ENCODE data around the gene ZRSR2.
"Not testable (repeated sequence)": the region's sequence is repeated elsewhere in the genome, so short reads cannot be mapped to it uniquely, and the experiment has no call there.

Gene ZRSR2

GRCh38 chrX:15822922-15823321, 32.6 kb downstream of the ZRSR2 start:
- no peaks in the 10 kb centered on the region for H3K36me3 ChIP-seq (ENCODE audit: low read depth)
- no peak for ATAC-seq (ENCODE audit: low read depth)

GRCh38 chrX:15825936-15826335, 35.7 kb downstream of the ZRSR2 start:
- no peaks in the 10 kb centered on the region for H3K9me3 ChIP-seq (ENCODE audit: severe bottlenecking)
- H3K27me3 ChIP-seq (ENCODE audit: insufficient read depth, poor library complexity, severe bottlenecking): no peaks in the 10 kb centered on the region
- no peaks in the 10 kb centered on the region for H3K36me3 ChIP-seq (ENCODE audit: low read depth)
- no peak for TF ChIP-seq CTCF (IDR thresholded peaks at IDR 0.05; ENCODE audit: poor library complexity, severe bottlenecking)
- H3K4me3 ChIP-seq (ENCODE audit: severe bottlenecking): no peak overlapping the region
- DNase-seq (ENCODE audit: low spot score) (no peak), ATAC-seq (ENCODE audit: low read depth) (no peak)
- no peak overlapping the region for H3K27ac ChIP-seq (ENCODE audit: poor library complexity, severe bottlenecking)
- H3K4me1 ChIP-seq (ENCODE audit: insufficient read depth, poor library complexity, severe bottlenecking): no peaks in the 10 kb centered on the region

More at GRCh38 chrX:15822922-15823321, 32.6 kb downstream of the ZRSR2 start:
- no peak for DNase-seq (ENCODE audit: low spot score)
- H3K4me3 ChIP-seq (ENCODE audit: severe bottlenecking): no peak overlapping the region
- TF ChIP-seq CTCF (IDR thresholded peaks at IDR 0.05; ENCODE audit: poor library complexity, severe bottlenecking): no peak
- no peaks in the 10 kb centered on the region for H3K9me3 ChIP-seq (ENCODE audit: severe bottlenecking)
- no peaks in the 10 kb centered on the region for H3K27me3 ChIP-seq (ENCODE audit: insufficient read depth, poor library complexity, severe bottlenecking)
- no peaks in the 10 kb centered on the region for H3K4me1 ChIP-seq (ENCODE audit: insufficient read depth, poor library complexity, severe bottlenecking)
- no peak overlapping the region for H3K27ac ChIP-seq (ENCODE audit: poor library complexity, severe bottlenecking)

GRCh38 chrX:15829217-15829616, 38.9 kb downstream of the ZRSR2 start:
- no peaks in the 10 kb centered on the region for H3K9me3 ChIP-seq (ENCODE audit: severe bottlenecking)
- H3K36me3 ChIP-seq (ENCODE audit: low read depth): no peaks in the 10 kb centered on the region
- no peaks in the 10 kb centered on the region for H3K27me3 ChIP-seq (ENCODE audit: insufficient read depth, poor library complexity, severe bottlenecking)
- H3K27ac ChIP-seq (ENCODE audit: poor library complexity, severe bottlenecking): no peak overlapping the region
- no peak overlapping the region for H3K4me3 ChIP-seq (ENCODE audit: severe bottlenecking)
- DNase-seq (ENCODE audit: low spot score) (no peak), ATAC-seq (ENCODE audit: low read depth) (no peak)
- TF ChIP-seq CTCF (IDR thresholded peaks at IDR 0.05; ENCODE audit: poor library complexity, severe bottlenecking): no peak
- no peaks in the 10 kb centered on the region for H3K4me1 ChIP-seq (ENCODE audit: insufficient read depth, poor library complexity, severe bottlenecking)

GRCh38 chrX:15831347-15831746, 41.1 kb downstream of the ZRSR2 start:
- not testable (repeated sequence) for H3K4me3 ChIP-seq (ENCODE audit: severe bottlenecking); ATAC-seq (ENCODE audit: low read depth); H3K4me1 ChIP-seq (ENCODE audit: insufficient read depth, poor library complexity, severe bottlenecking); H3K27me3 ChIP-seq (ENCODE audit: insufficient read depth, poor library complexity, severe bottlenecking); H3K36me3 ChIP-seq (ENCODE audit: low read depth); H3K27ac ChIP-seq (ENCODE audit: poor library complexity, severe bottlenecking); H3K9me3 ChIP-seq (ENCODE audit: severe bottlenecking); DNase-seq (ENCODE audit: low spot score)

- TF ChIP-seq CTCF (IDR thresholded peaks at IDR 0.05; ENCODE audit: poor library complexity, severe bottlenecking): no peak
- H3K9me3 ChIP-seq (ENCODE audit: severe bottlenecking): no peaks in the 10 kb centered on the region
- no peaks in the 10 kb centered on the region for H3K4me1 ChIP-seq (ENCODE audit: insufficient read depth, poor library complexity, severe bottlenecking)
- DNase-seq (ENCODE audit: low spot score) (no peak), ATAC-seq (ENCODE audit: low read depth) (no peak)
- no peak overlapping the region for H3K4me3 ChIP-seq (ENCODE audit: severe bottlenecking)
- H3K36me3 ChIP-seq (ENCODE audit: low read depth): no peaks in the 10 kb centered on the region
- no peak overlapping the region for H3K27ac ChIP-seq (ENCODE audit: poor library complexity, severe bottlenecking)
- no peaks in the 10 kb centered on the region for H3K27me3 ChIP-seq (ENCODE audit: insufficient read depth, poor library complexity, severe bottlenecking)
These were observed 43.8 kb downstream of the ZRSR2 start for GRCh38 chrX:15834053-15834452.
